ENCODE results near the gene CCDC107.

CCDC107 gene

DNA sequence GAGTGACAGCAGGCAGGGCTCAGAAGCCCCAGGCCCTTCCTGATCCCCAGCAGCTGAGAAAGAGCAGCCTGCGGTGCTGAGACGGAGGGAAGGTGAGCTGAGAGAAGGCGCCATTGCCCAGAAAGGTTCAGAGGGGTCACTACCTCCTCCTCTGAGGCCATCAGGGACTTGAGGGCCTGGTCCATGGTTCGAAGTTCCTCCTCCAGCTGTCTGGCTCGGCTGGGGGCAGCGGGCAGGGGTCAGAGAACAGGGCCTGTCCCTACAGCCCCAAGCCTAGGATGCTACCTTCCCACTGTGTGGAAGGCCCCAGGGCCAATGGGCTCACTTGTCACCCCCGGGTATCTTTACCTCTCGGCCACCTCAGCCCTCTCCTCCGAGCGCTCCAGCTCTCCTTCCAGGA lies 26.8 kb downstream of the CCDC107 start:
- no peak for DNase-seq

DNA sequence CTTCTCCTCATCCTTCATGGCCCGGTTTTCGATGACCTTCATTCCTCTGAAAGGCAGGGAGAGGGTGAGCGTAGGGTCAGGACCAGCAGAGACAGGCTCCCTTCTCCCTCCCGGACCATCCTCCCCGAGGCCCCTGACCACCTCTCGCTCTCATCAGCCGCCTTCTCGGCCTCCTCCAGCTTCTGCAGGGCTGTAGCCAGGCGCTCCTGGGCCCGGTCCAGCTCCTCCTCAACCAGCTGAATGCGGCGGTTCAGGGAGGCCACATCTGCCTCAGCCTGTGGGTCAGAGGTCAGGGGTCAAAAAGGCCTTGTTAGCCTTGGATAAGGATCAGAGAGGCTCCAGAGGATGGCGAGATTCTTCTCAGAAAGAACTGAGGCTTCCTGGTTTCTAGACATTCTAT lies 27.4 kb downstream of the CCDC107 start:
- DNase-seq, result no peak

GRCh38 chr9:35686222-35687203 lies 28.4 kb downstream of the CCDC107 start:
- no peak for DNase-seq

GRCh38 chr9:35687306-35687705 lies 29.2 kb downstream of the CCDC107 start:
- DNase-seq, result no peak

DNA sequence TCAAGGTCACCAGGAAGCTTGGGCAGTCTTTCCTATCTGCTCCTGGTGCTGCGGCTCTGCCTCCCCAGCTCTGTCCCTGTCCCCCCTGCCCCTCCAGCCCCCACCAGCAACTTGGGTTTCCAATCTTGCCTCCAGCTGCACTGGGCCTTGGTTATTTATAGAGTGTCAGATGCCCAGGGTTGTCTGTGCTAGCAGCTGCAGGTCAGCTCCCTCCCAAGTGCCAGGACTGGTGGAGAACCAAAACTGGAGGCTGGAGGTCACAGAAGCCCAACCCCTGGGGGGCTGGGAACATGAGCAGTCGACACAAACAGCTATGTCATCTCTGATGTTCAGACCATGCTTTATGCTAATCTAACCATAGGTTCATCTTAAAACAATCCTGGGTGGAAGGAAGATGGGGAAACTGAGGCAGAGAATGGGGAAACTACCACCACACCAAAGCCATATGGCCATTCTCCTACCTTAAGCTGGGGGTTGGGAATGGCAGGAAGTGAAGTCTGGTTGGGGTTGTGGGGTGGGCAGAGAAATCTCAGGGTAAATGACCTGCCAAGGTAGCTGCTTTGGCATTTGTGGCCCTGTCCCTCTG lies 30.0 kb downstream of the CCDC107 start:
- no peak for DNase-seq

GRCh38 chr9:35688558-35689541 lies 30.8 kb downstream of the CCDC107 start:
- DNase-seq, result peak in 1 of 2 experiments; percentile 16

DNA sequence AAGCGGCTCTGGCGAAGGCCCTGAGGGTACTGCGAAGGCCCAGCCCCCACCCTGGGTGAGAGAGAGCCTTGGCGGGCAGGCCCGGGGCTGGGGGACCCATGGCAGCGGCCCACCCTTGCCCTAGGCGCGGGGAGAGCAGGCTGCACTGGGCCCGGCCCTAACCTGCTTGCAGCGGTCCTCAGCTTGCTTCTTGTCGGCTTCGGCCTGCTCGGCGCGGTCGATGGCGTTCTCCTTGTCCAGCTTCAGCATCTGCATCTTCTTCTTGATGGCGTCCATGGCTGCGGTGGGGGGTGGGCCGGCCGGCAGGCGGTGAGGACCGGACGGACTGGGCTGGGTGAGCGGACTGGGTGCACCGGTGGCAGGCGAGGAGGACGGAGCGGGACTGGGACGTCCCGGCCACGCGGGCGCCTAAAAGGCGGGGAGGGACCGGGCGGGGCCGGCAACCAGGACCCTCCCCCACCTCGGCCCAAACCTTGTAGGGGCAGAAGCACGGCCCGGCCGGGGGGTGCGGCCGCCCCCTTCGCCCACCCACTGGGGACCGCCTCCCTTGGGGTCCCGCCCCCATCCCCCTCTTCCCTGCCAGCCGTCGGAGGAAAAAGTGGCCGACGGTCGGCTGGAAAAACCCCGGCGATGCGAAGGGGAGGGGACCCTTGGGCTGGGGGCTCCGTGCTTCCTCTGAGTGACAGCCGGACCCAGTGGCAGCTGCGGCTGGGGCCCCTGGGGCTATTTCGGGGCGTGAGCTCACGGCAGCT lies 31.6 kb downstream of the CCDC107 start, which contains the start of gene TPM2:
Gene TPM2 (minus strand): TSS at position 384 of the 752 bp plus-strand sequence. CDS start 108 bp downstream, at position 276.
- no peak for DNase-seq

GRCh38 chr9:35690294-35690613 lies 32.2 kb downstream of the CCDC107 start:
- DNase-seq, result no peak

DNA sequence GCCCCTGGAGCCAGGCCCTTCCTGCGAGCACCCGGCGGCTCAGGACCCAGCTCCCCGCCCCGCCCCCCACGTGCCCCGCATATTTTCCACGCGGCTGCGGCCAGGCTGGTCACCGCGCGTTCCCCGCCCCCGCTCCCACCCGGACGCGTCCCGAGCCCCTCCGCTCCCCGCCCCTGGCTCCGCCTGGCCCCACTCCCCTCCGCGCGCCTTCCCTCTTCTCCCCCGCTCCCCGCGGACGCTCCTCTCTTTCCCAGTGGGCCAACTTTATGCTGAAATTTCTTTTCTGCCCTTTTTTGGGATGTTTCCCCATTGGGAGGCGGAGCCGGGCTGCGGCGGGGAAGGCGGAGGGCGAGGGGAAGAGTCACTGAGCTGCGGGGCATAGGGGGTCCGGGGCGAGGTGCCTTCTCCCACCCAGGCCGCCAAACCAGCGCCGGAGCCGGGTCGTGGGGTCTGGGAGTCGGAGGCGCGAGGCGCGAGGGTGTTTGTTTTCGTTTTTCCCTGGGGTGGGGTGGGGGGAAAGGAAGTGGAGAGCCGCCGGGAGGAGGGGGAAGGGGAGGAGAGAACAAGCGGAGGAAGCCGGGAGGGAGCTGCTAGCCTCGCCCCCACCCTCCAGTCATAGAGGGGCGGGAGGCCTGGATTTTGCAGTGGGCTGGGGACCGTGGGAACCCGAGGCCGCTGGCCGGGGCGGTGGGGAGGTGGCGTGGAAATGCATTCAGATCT lies 32.7 kb downstream of the CCDC107 start:
- DNase-seq, result peak; percentile 50 to 52

DNA sequence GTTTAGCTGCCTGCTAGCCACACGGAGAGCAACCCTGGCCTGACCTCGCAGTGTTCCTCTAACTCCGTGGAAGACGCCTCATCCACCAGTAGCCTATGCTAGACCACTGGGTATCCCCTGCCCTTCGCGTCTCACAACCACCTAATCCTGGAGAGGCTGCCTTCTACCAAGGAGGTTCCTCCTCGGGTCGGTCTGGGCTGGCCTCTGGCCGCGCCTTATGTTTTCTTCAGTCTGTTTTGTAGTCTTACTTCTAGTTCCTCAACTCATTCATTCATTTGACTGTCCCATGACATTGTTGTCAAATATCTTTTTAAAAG lies 33.2 kb downstream of the CCDC107 start:
- no peak for DNase-seq

- no peak for DNase-seq
These were observed 33.7 kb downstream of the CCDC107 start for GRCh38 chr9:35691757-35692301.

DNA sequence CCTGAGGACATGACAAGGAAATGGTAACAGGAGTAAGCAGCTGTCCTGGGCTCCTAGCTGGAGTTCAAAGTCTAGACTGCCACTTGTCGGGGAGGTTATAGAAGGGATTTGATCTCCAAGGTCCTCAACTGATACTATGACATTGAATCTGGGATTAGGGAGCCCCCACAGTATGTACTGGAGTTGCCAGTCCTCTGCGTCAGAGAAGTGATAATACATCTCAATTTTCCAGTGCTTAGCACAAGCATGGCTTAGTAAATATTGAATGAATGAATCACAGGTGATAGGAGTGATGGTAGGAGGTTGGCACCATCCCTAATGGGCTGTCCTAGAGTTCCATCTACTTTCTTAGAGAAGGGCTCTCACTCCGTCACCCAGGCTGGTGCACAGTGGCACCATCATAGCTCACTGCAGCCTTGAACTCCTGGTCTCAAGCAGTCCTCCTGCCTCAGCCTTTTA lies 37.9 kb downstream of the CCDC107 start:
- DNase-seq, result no peak

- peak; percentile 56 to 68 for DNase-seq
These were observed 38.6 kb downstream of the CCDC107 start for GRCh38 chr9:35696520-35697215.

DNA sequence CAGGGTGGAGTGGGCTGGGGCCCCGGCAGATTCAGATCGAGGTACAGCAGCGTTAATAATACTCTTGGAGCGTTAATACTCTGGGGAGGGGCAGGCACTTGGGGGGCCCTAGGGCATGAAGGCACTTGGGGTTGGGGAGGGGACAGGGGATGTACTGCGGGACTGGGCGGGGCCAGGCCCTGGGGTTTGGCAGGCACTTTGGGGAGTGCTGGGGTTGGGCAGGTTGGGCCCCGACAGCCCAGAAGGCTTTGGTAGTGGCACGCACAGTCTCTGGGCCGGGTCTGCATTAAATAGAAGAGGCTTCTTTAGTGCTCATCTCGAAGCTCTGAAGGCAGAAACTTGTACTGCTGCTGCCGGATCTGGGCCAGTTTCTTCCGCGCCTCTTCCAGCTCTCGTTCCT lies 39.4 kb downstream of the CCDC107 start:
- DNase-seq, result no peak

DNA sequence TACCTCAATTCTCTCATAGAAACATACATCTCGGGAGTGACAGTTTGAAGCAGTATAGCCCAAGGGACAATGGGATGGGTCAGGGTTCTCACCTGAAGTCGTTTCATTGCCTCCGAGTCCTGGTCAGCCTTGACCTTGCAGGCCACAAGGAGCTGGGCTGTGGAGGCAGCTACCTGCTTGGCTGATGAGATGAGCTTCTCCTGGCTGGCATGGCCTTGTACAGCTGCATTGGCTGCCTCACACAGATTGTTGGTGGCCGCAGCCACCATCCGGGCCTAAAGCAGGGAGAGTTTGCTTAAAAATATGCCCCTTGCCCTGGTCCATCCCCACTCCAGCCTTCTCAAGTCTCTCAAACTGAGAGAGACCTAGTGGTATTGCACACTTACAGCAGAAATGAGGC lies 40.1 kb downstream of the CCDC107 start:
- no peak for DNase-seq

DNA sequence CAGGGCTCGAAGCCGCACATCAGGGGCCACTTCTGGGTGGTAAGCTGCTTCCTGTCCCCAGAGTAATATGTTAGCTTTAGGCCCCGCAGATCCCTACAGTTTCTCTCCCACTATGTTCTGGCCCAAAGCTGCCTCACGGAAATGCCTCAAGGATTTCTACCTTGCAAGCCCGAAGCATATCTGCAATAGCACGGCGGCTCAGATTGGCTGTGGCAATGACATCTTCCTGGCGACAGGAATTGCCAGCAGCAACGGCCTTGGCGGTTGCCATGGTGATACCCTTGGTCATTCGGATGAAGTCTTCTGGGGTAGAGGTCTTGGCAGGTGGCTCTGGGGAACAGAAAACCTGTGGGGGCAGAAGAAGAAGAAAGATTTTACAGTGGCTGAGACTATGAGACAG lies 41.9 kb downstream of the CCDC107 start:
- no peak for DNase-seq

- no peak for DNase-seq
These were observed 42.9 kb downstream of the CCDC107 start for GRCh38 chr9:35700942-35701341.

- DNase-seq, result no peak
These were observed 44.6 kb downstream of the CCDC107 start for GRCh38 chr9:35702696-35703095.

DNA sequence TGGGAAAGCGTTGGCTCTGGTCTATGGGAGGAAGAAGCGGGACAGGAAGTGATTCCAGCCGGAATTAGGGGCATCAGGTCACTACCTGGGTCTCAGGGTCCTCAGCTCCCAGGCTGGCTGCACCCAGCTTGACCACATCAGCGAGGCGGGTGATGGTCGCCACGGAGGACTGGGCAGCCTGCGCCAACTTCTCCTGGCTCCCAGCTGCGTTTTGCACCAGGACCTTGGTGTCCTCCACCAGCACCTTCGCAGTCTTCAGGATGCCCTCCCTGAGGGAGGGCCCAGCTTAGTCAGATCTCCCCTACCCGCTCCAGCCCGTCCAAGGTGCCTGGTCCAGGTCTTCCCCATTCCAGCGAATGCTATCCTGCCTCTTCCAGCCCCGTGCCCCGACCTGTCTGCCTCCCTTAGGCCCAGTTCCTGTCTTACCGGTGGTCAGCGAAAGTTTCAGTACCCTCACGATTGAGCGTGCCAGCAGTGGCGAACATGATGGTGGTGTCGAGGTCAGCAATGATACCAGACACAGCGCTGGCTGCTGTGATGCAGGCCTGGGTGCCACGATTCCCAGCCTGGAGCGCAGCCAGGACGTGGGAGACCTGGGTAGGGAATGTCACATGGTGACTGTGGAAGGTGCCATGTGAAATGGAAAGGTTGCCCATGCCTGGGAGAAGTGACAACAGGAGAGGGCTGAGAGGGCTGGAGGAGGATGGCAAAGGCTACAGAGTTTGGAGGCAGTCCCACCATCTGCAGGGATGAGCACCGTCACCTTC lies 46.0 kb downstream of the CCDC107 start:
- DNase-seq, result no peak

DNA sequence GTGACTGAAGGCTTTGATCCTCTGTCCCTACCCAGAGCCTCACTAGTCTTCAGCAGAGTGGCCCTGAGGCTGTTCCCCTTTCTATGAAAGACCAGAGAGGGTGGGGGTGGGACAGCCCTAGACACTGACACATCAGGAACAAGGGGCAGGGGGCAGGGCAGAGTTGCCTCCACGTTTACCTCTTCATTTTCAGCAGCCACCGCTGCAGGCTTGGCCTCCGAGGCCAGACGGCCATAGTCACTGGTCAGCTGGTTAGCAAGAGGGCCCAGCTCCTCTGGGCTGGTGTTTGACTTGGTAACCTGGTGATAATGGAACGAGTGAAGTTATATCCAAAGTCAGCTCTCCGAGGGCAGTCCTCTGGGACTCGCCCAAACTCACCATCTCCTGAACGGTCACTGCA lies 47.3 kb downstream of the CCDC107 start:
- no peak for DNase-seq
